ENCODE results near the gene GPR157.

The GPR157 gene

GRCh38 chr1:9118186-9118585 lies 10.7 kb downstream of the GPR157 start:
- DNase-seq (ENCODE audit: low read depth, low spot score) = no peak

- DNase-seq (ENCODE audit: low read depth, low spot score) = no peak
Measured at GRCh38 chr1:9115351-9116205, 13.3 kb downstream of the GPR157 start.

GRCh38 chr1:9112961-9113880 lies 15.7 kb downstream of the GPR157 start:
- no peak for DNase-seq (ENCODE audit: low read depth, low spot score)

GRCh38 chr1:9111957-9112356 lies 16.9 kb downstream of the GPR157 start:
- no peak for DNase-seq (ENCODE audit: low read depth, low spot score)

GRCh38 chr1:9111357-9111691 lies 17.6 kb downstream of the GPR157 start:
- no peak for DNase-seq (ENCODE audit: low read depth, low spot score)

GRCh38 chr1:9110669-9111356 lies 18.1 kb downstream of the GPR157 start:
- peak; percentile 96 for DNase-seq (ENCODE audit: low read depth, low spot score)

GRCh38 chr1:9108056-9108665 lies 20.7 kb downstream of the GPR157 start:
- DNase-seq (ENCODE audit: low read depth, low spot score) = no peak

GRCh38 chr1:9107136-9107535 lies 21.8 kb downstream of the GPR157 start:
- no peak for DNase-seq (ENCODE audit: low read depth, low spot score)

GRCh38 chr1:9106286-9106685 lies 22.6 kb downstream of the GPR157 start:
- no peak for DNase-seq (ENCODE audit: low read depth, low spot score)

- no peak for DNase-seq (ENCODE audit: low read depth, low spot score)
Measured at GRCh38 chr1:9105336-9105867, 23.5 kb downstream of the GPR157 start.

- DNase-seq (ENCODE audit: low read depth, low spot score) = peak; percentile 80
Measured at GRCh38 chr1:9101510-9102146, 27.3 kb downstream of the GPR157 start.

GRCh38 chr1:9100471-9101043 lies 28.3 kb downstream of the GPR157 start:
- no peak for DNase-seq (ENCODE audit: low read depth, low spot score)

GRCh38 chr1:9099555-9099954 lies 29.3 kb downstream of the GPR157 start:
- DNase-seq (ENCODE audit: low read depth, low spot score) = no peak

- DNase-seq (ENCODE audit: low read depth, low spot score) = no peak
Measured at GRCh38 chr1:9097947-9098705, 30.8 kb downstream of the GPR157 start.

GRCh38 chr1:9095818-9096217 lies 33.1 kb downstream of the GPR157 start:
- no peak for DNase-seq (ENCODE audit: low read depth, low spot score)

GRCh38 chr1:9093996-9094595 lies 34.8 kb downstream of the GPR157 start:
- peak; percentile 85 for DNase-seq (ENCODE audit: low read depth, low spot score)

- DNase-seq (ENCODE audit: low read depth, low spot score) = no peak
Measured at GRCh38 chr1:9093581-9093980, 35.3 kb downstream of the GPR157 start.

- no peak for DNase-seq (ENCODE audit: low read depth, low spot score)
Measured at GRCh38 chr1:9093091-9093490, 35.8 kb downstream of the GPR157 start.

GRCh38 chr1:9088807-9089206 lies 40.1 kb downstream of the GPR157 start:
- DNase-seq (ENCODE audit: low read depth, low spot score) = no peak

Data from ELF-1 (cell line).